ACHN (cell line): Measurements from ENCODE around the gene TAAR9.

Experiments used
- DNase-seq: peaks from one replicate; pipeline ENCODE4 v3.0.0-alpha.2; 2015
- in situ Hi-C: cut with HindIII; loops from 2 replicates; pipeline ENCODE4 v1.10.0; 2017; ENCODE audit warnings: low sequenced_read_pairs, low pct_ligation_motif_present, low pct_unique_long_range_greater_than_20kb

The TAAR9 gene, protein sequence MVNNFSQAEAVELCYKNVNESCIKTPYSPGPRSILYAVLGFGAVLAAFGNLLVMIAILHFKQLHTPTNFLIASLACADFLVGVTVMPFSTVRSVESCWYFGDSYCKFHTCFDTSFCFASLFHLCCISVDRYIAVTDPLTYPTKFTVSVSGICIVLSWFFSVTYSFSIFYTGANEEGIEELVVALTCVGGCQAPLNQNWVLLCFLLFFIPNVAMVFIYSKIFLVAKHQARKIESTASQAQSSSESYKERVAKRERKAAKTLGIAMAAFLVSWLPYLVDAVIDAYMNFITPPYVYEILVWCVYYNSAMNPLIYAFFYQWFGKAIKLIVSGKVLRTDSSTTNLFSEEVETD

DNA sequence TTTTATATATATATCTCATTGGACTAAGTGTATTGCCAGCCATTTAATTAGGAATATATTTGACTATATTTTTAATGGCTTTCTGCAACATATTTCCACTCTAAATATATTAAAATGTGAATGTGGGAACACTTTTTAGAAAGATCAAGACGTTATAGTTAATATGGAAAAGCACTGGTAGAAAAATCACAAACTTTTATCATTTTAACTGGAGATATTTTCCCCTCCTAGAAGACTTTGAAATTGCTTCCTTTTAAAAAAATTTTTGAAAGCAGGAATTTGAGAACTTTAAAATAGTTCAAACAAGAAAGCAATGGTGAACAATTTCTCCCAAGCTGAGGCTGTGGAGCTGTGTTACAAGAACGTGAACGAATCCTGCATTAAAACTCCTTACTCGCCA, at the start of gene TAAR9:
TSS of gene TAAR9 (plus strand) at position 301 of the 400 bp plus-strand sequence. CDS start at position 314, 13 bp downstream.
- DNase-seq = no peak
- in situ Hi-C loops = loop anchor here (25.0 kb wide), 1 partner anchor 249 kb away; the partner anchor contains the start of gene SLC18B1

DNA sequence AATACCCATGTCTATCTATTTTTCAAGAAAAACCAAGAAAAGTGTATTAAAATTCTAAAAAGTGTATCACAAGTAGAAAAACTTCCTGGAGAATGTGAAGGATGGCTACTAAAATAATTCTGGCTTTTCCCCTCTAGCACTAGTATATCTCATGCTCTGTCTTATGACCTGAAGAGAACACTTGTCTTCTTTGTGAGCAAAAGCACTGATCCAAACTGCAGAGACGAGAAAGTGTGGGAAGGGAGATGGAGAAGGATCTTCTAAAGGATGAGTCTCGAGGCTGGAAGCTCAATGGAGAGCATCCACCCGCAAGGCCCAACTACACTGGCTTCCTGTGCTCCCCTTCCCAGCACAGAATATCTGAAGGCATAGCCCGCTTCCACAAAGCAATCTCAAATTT, 48.7 kb upstream of the TAAR9 start:
- in situ Hi-C loops = loop anchor here (25.0 kb wide), 1 partner anchor 202 kb away; no protein-coding TSS in a partner anchor

DNA sequence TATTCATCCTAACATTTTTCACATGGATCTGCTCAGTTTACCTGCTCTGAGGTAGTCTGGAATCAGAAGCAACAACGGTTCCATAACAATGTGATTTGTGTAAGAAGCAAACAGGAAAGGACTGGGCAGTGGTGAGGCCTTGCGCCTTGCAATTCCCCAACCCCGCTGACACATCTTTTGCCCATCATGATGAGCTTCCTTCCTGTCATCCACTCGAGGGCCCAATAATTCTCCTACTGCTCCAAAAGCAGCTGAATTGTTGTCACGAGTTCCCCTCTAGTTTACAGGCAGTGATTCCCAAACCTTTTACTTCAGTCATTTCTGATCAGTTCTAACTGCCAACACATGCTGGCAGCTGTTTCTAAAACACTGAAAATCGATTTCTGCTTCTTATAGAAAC, 48.1 kb upstream of the TAAR9 start:
- no peak for DNase-seq
- in situ Hi-C loops = loop anchor here (25.0 kb wide), 1 partner anchor 203 kb away; no protein-coding TSS in a partner anchor

More for the DNA sequence above, 48.7 kb upstream of the TAAR9 start:
- DNase-seq = no peak

DNA sequence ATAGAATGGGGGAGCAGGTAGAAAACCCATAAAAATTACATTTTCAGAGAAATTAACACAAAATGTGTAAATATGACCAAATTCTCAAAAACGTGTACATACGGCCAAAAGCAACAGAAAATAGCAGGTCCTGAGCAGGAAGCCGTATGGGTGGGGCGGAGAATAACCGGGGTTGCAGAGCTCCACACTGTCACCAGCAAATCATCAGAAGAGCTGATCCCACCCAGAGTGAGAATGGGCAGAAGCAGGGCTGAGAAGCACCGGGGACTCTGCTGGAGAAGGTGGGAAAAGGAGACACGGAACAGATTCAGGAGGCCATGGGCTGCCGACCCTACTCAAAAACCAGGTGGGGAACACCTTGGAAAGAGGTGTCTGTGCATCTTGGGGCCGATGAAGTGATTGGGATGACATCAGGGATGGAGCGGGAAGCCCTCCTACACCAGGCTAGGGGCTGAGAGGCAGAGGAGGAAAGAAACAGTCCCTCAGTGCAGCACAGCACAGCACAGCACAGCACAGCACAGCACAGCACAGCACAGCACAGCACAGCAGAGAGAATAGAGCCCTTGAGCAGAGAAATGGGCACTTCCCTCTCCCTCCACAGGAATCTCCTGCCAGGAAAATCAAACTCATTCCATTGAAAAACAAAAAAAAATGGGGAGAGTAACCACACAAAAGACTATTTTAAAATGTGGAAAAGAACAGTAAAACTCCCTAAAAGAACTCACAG, 47.4 kb upstream of the TAAR9 start:
- in situ Hi-C loops = loop anchor here (25.0 kb wide), 1 partner anchor 203 kb away; no protein-coding TSS in a partner anchor
- no peak for DNase-seq

DNA sequence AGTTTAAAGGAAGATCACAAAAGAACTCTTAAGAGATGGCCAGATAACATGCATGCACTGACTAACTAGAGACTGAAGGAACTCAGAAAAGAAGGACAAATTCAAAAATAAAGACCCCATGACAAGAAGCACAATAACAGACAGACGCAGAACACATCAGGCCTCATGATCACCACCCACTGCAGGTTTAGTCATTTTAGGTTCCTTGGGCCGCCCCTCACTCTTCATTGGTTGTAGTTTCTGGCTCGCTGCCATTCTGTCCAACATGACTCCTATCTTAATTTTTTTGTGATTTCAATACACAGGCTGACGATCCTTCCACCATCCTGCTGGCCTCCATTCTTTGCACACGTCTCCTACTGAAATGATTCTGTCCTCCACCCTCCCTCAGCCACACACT, 46.8 kb upstream of the TAAR9 start:
- in situ Hi-C loops = loop anchor here (25.0 kb wide), 1 partner anchor 204 kb away; no protein-coding TSS in a partner anchor

DNA sequence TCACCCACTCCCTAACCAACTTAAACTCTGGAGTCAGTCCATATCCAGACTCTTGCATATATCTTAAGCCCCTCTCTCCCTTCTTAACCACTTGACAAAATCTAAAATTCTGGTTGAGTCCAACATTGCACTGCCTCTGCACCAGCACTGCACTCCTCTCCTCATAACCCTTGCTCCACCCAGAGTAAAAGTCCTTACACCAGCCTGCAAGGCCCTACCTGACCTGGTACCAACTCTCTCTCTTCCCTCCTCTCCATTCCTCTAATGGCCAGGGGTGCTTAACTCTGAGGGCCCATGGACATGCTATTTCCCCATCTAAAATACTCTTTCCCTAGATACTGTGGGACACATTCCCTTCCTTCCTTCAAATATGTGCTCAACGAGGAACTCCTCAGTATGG, 46.2 kb upstream of the TAAR9 start:
- DNase-seq = no peak
- in situ Hi-C loops = loop anchor here (25.0 kb wide), 1 partner anchor 205 kb away; no protein-coding TSS in a partner anchor

More for the DNA sequence above, 46.8 kb upstream of the TAAR9 start:
- no peak for DNase-seq

DNA sequence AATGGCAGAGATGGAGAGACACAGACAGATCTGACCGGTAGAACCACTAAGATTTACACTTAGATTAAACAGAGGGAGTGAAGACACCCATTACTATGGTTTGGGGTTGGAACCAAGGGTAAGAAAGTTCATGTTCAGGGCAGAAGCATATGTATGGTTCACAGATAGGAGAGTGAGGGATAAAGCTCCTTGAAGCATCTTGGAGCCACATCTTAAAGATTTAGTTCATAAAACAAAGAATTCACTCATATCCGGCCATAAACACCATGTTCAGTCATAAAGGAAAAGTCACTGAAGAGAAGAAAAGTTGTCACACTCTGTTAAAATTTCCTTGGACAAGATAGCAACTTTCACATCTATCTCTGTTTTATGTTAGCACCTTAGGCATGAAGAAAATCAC, 43.1 kb upstream of the TAAR9 start:
- in situ Hi-C loops = loop anchor here (25.0 kb wide), 1 partner anchor 208 kb away; no protein-coding TSS in a partner anchor
- DNase-seq = no peak

DNA sequence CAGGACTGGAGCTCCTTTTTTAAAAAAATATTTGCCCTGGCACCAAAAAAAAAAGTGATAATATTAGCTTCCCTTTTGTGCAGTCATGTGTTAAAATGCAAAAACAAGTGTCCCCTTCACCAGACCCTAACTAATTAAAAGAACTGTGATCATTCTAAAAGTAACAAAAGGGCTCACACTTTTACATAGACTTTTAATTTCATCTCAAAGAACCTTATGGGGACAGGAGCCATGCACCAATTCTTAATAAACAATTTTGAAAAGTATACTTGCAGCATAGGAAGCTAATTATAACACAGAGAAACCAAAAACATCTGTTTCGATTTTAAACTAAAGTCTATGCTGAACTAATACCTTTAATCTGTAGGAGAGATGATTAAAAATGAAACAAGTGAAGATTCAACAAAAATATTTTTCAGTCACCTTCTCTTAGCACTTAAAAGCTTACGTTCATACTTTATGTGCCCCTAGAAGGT, 42.4 kb upstream of the TAAR9 start:
- in situ Hi-C loops = loop anchor here (25.0 kb wide), 1 partner anchor 208 kb away; no protein-coding TSS in a partner anchor
- no peak for DNase-seq

DNA sequence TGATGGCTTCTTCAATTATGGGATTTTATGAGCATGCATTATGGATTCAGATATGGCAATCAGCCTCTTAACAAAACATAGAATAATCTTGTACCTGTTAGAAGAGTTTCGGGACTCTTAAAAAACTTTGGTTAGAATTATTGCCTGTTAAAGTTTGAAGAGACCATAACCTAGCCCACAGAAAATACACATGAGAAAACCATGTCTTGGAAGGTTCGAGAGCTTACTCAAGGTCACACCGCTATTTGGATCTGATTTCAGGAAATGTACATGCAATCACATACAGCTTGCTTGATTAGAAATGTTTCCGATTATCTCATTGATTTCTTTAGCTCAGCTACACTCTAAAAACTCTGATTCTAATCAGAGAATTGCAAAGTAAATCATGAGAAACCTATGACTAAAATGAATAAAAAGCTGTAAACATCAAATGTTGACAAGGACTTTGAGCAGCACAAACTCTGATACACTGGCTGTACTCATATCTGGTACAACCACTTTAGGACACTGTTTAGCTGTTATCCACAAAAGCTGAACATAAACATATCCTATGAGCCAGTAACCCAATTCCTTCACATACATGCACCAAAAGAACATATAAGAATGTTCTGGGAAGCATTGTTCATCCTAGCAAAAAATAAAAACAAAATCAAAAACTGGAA, 41.4 kb upstream of the TAAR9 start:
- in situ Hi-C loops = loop anchor here (25.0 kb wide), 1 partner anchor 209 kb away; no protein-coding TSS in a partner anchor
- no peak for DNase-seq

DNA sequence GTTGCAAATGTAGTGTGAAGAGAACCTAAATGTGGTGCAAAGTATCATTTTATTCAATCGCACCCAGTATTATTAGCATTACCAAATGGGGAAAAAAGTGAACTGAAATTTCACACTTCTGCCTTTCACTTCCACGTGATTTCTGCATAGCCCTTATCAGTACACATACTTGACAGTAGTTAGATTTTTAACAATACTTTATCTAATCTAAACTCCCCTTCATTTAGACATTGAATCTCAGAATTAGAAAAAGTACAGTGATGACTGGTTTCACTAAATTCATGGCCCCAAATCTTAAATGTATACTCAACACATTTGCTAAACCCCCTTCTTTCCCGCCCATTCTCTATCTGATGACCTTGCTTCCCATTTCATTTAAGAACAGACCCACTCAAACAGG, 39.4 kb upstream of the TAAR9 start:
- DNase-seq = no peak

DNA sequence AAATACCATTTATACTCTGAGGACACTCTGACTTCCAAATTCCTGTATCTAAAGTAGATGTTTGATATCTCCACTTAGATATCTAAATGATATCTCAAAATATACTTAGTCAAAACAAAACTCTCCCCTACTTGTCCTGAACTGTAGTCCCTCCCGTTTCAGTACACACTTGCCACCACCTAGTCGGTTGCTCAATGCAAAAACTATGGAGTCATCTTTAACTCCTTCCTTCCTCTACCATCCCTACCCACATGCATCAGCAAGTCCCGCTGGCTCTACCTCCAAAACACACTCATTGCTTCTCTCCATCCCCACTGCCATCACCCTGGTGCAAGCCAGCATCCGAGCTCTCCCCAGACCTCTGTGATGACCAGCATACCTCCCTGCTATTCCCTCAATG, 38.3 kb upstream of the TAAR9 start:
- in situ Hi-C loops = loop anchor here (25.0 kb wide), 1 partner anchor 212 kb away; no protein-coding TSS in a partner anchor
- DNase-seq = no peak

More for the DNA sequence above, 39.4 kb upstream of the TAAR9 start:
- in situ Hi-C loops = loop anchor here (25.0 kb wide), 1 partner anchor 211 kb away; no protein-coding TSS in a partner anchor

DNA sequence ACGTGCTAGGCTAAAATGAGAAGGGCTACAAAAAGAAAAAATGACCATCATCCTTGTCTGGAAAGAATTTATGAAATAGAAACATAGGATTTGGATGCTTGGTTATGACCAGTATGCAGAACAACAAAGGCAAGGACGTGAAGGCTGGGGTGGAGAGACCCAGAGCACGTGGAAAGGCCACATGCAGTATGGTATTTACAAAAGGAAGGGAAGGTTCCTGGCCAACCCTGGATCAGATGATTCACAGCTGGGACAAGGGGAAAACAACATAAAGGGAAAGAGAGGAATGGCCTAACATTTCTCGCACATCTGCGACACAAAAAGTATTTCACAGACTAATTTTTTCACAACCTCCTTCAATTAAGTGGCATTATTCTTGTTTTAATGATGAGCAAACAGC, 33.3 kb upstream of the TAAR9 start:
- no peak for DNase-seq

DNA sequence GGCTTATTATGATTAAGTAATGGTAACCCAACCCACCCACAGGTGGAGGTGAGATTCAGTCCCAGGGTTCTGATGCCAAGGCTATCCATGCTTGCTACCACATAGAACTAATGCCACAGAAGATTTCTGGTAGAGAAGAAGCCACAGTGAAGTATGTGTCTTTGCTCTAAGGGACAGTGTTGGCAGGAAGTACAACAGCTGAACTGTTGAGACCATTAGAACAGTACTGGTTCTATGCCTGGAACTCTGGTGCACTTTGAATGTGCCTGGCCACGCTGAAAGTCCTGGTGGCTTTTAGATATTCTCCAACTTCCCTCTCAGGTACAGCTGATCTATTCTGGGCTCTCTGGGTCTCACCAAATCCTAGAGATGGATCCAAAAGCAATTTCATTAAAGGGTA, 32.9 kb upstream of the TAAR9 start:
- in situ Hi-C loops = no loop called here

More for the DNA sequence above, 33.3 kb upstream of the TAAR9 start:
- in situ Hi-C loops = no loop called here

DNA sequence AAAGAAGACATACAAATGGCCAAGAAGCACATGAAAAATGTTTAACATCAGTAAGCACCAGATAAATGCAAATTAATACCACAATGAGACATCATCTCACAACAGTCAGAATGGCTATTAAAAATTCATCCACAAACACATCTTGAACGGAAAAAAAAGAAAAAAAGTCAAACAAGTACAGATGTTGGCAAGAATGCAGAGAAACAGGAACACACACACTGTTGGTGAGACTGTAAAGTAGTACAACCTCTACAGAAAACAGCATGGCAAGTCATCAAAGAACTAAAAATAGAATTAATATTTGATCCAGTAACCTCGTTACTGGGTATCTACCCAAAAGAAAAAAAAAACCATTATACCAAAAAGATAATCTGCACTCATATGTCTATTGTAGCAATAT, 31.6 kb upstream of the TAAR9 start:
- in situ Hi-C loops = no loop called here
- no peak for DNase-seq

More for the DNA sequence above, 32.9 kb upstream of the TAAR9 start:
- no peak for DNase-seq

DNA sequence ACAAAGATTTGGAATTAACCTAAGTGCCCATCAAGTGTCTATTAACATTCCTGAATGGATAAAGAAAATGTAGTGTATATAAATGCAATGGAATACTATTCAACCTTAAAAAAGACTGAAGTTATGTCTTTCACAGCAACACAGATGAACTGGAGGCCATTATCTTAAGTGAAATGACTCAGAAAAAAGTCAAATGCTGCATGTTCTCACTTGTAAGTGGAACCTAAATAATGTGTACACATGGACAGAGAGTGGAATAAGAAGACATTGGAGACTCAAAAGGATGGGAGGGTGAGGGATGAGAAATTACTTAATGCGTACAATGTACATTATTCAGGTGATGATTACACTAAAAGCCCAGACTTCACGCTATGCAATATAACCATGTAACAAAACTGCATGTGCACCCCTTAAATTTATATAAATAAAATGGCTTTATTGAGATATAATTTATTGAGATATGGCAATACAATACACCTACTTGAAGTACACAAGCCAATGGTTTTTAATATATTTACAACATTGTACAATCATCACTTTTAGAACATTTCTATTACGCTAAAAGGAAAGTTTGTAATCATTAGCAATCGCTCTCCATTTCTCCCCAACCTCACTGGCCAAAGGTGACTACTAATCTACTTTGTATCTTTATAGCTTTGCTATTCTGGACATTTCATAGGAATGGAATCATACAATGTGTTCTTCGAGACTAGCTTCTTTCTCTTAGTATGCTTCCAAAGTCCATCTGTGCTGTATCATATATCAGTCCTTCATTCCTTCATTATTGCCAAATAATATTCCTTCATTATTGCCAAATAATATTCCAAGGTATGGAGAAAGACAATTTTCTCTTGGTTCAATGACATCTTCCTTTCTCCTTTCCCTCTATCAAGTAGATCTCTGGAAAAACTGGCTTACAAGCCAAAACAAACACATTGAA, 30.9 kb upstream of the TAAR9 start:
- in situ Hi-C loops = no loop called here
- no peak for DNase-seq

DNA sequence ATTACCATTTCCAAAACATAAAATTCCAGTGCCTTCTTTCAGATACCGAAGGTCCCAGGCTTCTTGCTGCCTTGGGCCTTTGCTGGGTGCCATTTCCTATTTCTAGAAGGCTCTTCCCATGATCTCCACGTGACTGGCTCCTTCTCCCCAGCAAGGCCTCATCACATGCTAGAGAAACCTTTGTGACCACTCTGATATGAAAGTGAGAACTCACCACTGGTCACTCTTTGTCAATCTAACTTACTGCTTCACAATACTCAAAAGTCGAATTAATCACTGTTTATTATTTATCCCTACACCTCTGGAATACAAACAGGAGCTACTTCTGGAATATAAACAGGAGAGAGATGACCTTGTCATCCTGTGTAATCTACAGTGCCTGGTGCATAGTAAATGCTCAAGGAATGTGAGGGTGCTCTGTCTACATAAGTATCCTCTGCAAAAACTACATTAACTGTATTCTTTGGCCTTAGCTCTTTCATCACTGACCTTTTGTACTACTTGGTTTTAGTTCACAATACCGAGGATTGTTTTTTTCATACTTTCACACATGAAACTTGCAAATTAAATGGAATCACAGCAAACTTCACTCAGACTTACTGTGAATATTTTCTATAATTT, 26.8 kb upstream of the TAAR9 start:
- in situ Hi-C loops = no loop called here
- DNase-seq = peak; percentile 22

DNA sequence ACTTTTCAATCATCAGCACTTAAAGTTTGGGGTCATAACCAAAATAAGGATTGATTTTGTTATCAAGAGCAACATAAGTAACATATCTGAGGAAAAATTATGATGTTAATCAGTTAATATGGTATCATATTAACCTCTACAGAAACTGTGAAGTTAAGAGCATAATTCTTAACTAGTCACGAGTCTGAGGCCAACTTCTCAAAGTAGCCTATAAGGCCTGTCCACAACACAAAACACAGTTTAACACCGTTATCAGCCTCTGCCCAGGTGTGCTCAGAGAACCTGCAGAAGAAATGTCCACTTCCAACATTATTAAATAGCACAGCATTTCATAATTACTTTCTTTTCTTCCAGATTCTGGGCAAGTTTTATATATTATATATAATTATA, 26.3 kb upstream of the TAAR9 start:
- peak; percentile 28 for DNase-seq
- in situ Hi-C loops = no loop called here
